Mesodermal cell (in vitro differentiated cells): ENCODE measurements around the gene NEK4.

Experiments
- H3K27ac ChIP-seq: 2 replicates; pipeline ENCODE4 v1.7.0; 2013; ENCODE audit warnings: mild to moderate bottlenecking, low read depth, low read length, moderate library complexity; ENCODE audit not compliant: severe bottlenecking
- H3K36me3 ChIP-seq: 2 replicates; pipeline ENCODE4 v1.7.1; 2013; ENCODE audit warnings: mild to moderate bottlenecking, low read length, moderate library complexity; ENCODE audit not compliant: control insufficient read depth, insufficient read depth
- H3K4me1 ChIP-seq: one replicate; pipeline ENCODE4 v1.7.1; 2013; ENCODE audit warnings: mild to moderate bottlenecking, low read length; ENCODE audit not compliant: insufficient read depth, control insufficient read depth, poor library complexity, severe bottlenecking
- H3K4me3 ChIP-seq: 2 replicates; pipeline ENCODE4 v1.7.0; 2013; ENCODE audit warnings: low read length, control low read depth, mild to moderate bottlenecking; ENCODE audit not compliant: insufficient read depth, poor library complexity, severe bottlenecking; ENCODE audit errors: extremely low read depth
- H3K9me3 ChIP-seq: 2 replicates; pipeline ENCODE4 v1.7.1; 2013; ENCODE audit warnings: mild to moderate bottlenecking, low read length, moderate library complexity; ENCODE audit not compliant: control insufficient read depth
- WGBS, 2 experiments: methylation state at CpG; one replicate each; pipeline ENCODE4 v1.1.5; 2013; ENCODE audit warnings: missing lambda C conversion rate in 2 of 2; ENCODE audit not compliant: insufficient coverage in 2 of 2; 5-methylcytosine and 5-hydroxymethylcytosine counted together

The NEK4 gene

DNA sequence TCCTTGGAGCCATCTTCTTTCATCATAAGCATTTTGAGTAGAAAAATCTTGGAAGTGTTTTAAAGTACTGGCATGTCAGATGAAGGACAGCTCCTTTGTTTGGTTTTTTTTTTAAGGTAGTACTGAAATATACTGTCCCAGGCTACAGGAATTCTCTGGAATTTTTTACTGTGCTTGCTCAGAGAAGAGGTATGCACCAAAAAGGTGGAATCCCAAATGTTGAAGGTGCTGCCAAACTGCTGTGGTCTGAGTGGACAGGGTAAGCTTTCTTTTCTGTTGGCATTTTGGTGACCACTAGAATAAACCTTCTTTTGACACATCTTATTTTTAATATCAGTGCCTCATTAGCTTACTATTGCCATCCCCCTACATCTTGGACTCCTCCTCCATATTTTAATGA is 77.7 kb downstream of the NEK4 start:
- H3K9me3 ChIP-seq: no peaks in the 10 kb centered on the region
- H3K4me1 ChIP-seq: no peaks in the 10 kb centered on the region
- H3K4me3 ChIP-seq: no peak overlapping the region
- H3K36me3 ChIP-seq: peaks cover 98% of the 10 kb centered on the region
- peak overlapping the region; percentile 26 for H3K27ac ChIP-seq

DNA sequence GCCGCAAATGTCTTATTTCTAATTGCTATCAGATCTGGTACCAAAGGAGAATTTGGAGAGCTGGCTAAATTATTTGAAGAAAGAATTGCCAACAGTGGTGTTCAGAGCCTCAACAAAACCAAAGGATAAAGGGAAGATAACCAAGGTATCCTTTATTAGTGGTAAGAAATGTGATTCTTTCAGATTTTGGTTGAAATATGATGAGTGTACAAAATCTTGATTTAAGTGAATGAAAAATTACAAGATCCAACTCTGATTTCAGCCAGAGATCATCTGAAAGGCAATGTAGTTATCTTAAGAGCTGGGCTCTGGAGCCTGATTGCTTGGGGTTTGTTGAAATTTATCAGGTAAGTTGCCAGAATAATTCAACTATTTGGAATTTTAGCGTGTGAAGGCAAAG is 80.2 kb downstream of the NEK4 start:
- WGBS, 2 experiments: 91 to 100% methylated on average over 2 of the region's 2 CpGs
- H3K4me3 ChIP-seq: no peak overlapping the region
- peaks cover 87% of the 10 kb centered on the region for H3K36me3 ChIP-seq
- no peaks in the 10 kb centered on the region for H3K9me3 ChIP-seq
- no peak overlapping the region for H3K27ac ChIP-seq
- peaks cover 5% of the 10 kb centered on the region for H3K4me1 ChIP-seq

DNA sequence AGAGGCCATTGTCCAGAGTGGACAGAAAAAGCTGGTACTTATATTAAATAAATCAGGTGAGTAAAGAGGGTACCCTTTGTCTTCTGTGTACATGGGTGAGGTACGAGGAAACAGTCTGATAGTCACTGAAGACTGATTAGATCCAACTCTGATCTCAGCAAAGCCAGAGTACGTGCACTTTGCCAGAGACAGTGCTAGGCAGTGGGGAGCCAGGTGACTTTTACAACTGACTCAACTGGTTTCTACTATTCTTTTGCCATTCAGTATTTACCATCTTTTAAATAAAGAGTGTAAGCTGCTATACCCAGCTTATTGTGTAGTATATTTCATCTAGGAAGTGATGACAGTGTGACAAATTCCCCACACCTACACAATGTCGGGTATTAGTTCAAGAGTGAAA is 81.6 kb downstream of the NEK4 start:
- H3K9me3 ChIP-seq: no peaks in the 10 kb centered on the region
- WGBS, 2 experiments: 100% methylated on average over 1 to 2 of the region's 3 CpGs
- no peak overlapping the region for H3K4me3 ChIP-seq
- H3K27ac ChIP-seq: no peak overlapping the region
- H3K36me3 ChIP-seq: peaks cover 75% of the 10 kb centered on the region
- peaks cover 5% of the 10 kb centered on the region for H3K4me1 ChIP-seq

DNA sequence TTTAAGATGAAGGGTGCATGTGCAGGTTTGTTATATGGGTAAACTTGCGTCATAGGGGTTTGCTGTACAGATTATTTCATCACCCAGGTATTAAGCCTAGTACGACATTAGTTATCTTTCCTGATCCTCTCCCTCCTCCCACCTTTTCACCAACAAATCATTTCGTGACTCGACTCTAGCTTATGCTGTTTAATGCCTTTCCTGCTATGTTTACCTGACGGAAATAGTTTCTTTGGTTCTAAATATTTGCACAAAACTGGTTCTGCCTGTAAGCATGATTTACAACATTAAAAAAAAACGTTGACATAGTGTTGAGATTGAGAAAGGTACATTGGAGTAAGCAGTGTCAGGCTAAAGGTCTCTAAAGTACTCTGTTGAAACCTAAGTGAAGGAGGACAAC is 82.5 kb downstream of the NEK4 start:
- Histone ChIP-seq H3K9me3 (no peaks in the 10 kb centered on the region), H3K36me3 (peaks cover 67% of the 10 kb centered on the region), H3K27ac (no peak overlapping the region), H3K4me1 (peaks cover 5% of the 10 kb centered on the region), H3K4me3 (no peak overlapping the region)
- 91 to 94% methylated on average over 3 to 4 of the region's 6 CpGs for WGBS, 2 experiments

DNA sequence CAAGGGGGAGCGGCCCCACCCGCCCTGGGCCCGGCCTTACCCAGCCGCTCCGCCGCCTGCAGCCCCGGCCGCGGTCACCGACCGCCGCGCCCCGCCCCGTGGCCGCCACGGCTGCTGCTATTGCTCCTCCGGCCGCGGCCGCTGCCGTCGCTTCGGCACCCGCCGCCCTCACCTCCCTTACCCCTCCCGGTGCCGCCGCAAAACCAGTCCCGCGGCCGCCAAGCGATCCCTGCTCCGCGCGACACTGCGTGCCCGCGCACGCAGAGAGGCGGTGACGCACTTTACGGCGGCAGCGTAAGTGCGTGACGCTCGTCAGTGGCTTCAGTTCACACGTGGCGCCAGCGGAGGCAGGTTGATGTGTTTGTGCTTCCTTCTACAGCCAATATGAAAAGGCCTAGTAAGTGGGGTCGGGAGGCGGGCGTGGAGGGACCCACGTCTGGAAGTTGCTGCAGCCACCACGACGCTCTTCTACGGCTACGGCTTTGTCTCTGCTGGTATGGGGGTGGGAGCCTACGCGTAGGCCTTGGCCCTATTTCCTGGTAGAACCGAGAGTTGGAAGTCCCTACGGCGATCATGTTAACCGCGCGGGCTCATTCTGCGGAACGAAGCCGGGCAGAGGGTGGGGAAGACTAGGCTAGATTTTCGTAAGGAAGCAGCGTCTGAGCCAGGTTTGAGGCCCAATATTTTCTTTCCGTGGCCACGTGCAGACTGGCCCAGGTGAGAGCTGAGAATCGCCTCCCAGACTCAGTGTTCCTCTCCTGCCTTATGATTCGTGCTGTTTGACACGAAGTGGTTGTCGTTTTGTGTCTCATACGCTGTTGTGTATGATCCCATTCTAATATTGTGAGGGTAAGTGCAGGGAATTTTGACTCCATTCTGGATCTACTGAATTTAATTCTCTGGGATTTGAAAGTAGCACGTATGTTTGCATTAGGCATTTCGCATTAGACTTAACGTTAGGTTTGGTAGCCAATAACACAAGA is 84.7 kb downstream of the NEK4 start, which contains the start of the genes GNL3 and PBRM1:
Gene GNL3, plus strand, starts transcription at position 324 of the 983 bp plus-strand sequence. Its CDS starts 61 bp downstream, at position 385.
Gene PBRM1, minus strand, starts transcription at position 205 of the 983 bp plus-strand sequence.
- WGBS, 2 experiments: 0 to 1% methylated on average over 35 to 73 of the region's 82 CpGs
- H3K4me1 ChIP-seq: peaks cover 5% of the 10 kb centered on the region
- no peaks in the 10 kb centered on the region for H3K9me3 ChIP-seq
- peaks cover 54% of the 10 kb centered on the region for H3K36me3 ChIP-seq
- peak within 1 kb of the TSS; percentile 90 for H3K4me3 ChIP-seq
- peak within 1 kb of the TSS; percentile 97 for H3K27ac ChIP-seq

DNA sequence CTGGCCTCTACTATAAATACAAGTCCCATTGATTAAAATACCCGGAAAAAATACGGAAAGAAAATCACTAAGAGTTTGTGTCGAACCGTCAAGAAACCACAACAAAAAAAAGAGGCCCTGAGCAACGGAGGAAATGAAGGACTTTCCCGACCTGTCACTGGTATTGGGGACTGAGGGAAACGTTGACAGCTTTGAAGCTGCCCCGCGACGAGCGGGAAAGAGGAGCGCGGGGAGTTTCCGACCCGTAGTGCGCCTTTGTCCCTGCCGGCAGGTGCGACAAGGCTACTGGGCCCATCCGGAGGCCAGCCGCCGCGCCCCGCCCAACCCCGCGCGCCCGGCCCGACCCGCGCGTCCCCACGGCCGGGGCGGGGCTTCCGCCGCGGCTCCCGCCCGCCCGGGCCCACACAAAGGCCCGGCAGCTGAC is 85.4 kb downstream of the NEK4 start:
- Histone ChIP-seq H3K36me3 (peaks cover 53% of the 10 kb centered on the region), H3K4me3 (peak overlapping the region; percentile 90), H3K9me3 (no peaks in the 10 kb centered on the region), H3K4me1 (peaks cover 5% of the 10 kb centered on the region), H3K27ac (peak overlapping the region; percentile 97)
- WGBS, 2 experiments: 0% methylated on average over 14 to 21 of the region's 41 CpGs

DNA sequence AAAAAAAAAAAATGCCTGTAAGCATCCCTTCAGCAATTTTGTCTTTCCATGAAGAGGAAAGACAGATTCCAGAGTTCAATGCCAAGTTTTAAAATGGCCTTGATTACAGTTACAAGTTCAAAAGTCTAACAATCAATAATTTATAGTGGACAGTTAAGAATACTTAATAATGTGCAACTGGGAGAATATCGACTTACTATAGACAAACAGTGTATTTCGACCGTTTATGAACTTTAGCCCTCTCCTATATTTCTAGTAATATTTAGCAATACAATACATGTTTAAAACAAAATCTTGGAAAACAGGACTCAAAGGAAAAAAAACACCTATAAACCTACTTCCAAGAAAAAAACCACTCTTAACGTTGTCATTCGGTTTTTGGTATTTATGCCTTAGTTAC is 86.6 kb downstream of the NEK4 start:
- WGBS, 2 experiments: no CpG with 5 or more reads among the region's 5 CpGs
- Histone ChIP-seq H3K4me3 (peak overlapping the region; percentile 90), H3K9me3 (no peaks in the 10 kb centered on the region), H3K4me1 (peaks cover 5% of the 10 kb centered on the region), H3K36me3 (peaks cover 53% of the 10 kb centered on the region), H3K27ac (no peak overlapping the region)

DNA sequence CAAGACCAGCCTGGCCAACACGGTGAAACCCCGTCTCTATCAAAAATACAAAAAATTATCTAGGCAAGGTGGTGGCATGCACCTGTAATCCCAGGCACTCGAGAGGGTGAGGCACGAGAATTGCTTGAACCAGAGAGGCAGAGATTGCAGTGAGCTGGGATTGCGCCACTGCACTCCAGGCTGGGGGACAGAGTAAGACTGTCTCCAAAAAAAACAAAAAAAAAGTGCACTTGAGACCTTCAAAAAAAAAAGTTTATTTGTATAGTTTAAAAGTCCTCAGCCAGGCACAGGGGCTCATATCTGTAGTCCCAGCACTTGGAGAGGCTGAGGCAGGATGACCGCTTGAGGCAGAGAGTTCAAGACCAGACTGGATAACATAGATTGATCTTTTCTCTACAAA is 87.1 kb downstream of the NEK4 start:
- Histone ChIP-seq H3K36me3 (peaks cover 53% of the 10 kb centered on the region), H3K4me1 (peaks cover 5% of the 10 kb centered on the region), H3K9me3 (no peaks in the 10 kb centered on the region), H3K4me3 (no peak overlapping the region), H3K27ac (no peak overlapping the region)
- WGBS, 2 experiments: 78 to 100% methylated on average over 2 to 3 of the region's 6 CpGs

DNA sequence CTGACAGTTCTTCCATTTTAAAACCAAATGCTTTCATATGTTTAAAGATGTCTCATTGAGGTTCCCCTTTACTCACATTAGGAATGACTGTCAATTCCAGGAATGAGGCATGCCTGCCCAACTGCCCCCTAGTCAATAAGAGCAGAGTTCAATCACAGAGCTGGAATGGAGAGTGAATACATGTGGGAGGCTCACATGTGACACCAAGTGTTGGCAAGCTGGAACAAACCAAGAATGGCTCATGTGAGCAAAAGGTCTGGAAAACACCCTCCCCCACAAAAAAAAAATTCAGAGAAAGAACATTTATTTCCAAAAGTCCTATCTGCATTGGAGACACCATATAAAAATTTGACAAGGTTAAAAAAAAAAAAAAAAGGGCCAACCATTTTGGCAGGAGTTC is 88.7 kb downstream of the NEK4 start:
- H3K36me3 ChIP-seq: peaks cover 52% of the 10 kb centered on the region
- no peaks in the 10 kb centered on the region for H3K9me3 ChIP-seq
- no peak overlapping the region for H3K27ac ChIP-seq
- H3K4me1 ChIP-seq: no peaks in the 10 kb centered on the region
- H3K4me3 ChIP-seq: no peak overlapping the region

DNA sequence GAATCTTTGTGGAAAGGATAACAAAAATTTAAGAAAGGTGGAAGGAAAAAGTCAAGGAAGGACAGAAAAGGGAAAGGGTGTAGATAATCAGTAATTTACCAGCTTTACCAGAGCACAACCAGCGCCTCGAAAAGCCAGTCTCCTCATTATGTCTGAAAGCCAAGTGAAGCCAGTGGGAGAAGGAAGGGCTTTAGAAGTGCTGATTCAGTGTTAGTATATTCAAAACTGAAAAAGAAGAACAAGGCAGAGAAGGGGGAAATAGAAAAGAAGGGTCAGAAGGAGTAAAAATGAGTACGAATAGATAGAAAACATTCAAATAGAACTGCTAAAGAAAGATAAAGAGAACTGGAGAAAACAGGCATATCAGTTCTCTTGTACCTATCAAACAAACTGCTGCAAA is 89.1 kb downstream of the NEK4 start:
- no peaks in the 10 kb centered on the region for H3K4me1 ChIP-seq
- peaks cover 52% of the 10 kb centered on the region for H3K36me3 ChIP-seq
- 88 to 94% methylated on average over 1 to 2 of the region's 3 CpGs for WGBS, 2 experiments
- H3K4me3 ChIP-seq: no peak overlapping the region
- no peaks in the 10 kb centered on the region for H3K9me3 ChIP-seq
- H3K27ac ChIP-seq: no peak overlapping the region

DNA sequence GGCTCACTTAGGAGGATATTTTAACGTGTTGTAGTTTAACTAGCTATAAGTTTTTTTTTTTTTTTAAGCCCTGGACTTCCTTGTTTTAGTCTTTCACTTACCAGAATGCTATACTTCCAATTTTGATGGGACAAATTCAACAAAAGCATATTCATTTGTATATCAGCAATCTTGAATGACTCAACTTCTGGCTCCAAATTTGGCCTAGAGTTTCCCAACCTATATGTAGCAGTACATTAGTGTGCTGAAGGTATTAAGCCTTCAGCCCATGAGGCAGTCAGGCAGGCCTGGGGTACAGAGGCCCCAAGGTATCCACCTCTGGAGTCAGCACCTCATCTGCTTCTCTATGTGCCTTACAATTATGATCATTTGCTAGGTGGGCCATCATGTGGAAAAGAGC is 90.9 kb downstream of the NEK4 start:
- Histone ChIP-seq H3K36me3 (peaks cover 69% of the 10 kb centered on the region), H3K9me3 (no peaks in the 10 kb centered on the region), H3K4me3 (no peak overlapping the region), H3K4me1 (no peaks in the 10 kb centered on the region), H3K27ac (no peak overlapping the region)
- no CpG with 5 or more reads among the region's 1 CpG for WGBS, 2 experiments
